ENCODE data around the gene ACTG1. TPM values are rescaled to one million over a fixed set of nuclear protein-coding genes. Genes with fewer than 3 reads are reported as not detected.

The ACTG1 gene
- total and polyA plus RNA-seq, 2 of the 13 experiments (the other 11 are each of a cell fraction or from before 2014, with no cell fraction given), result 973 to 1,138 TPM

GRCh38 chr17:81503619-81504018 is 9.0 kb downstream of the ACTG1 start:
- no peak overlapping the region for H3K27ac ChIP-seq (ENCODE audit: extremely low read length, insufficient read depth, low read length)
- no peak overlapping the region for H3K4me3 ChIP-seq (replicated peaks in 1 of 3; ENCODE audit: insufficient read depth in 1 of 3, low read depth in 2 of 3, low read length in 3 of 3)
- no TSS peak for BruUV-seq (replicated peaks)
- peaks cover 4 to 21% of the 10 kb centered on the region in 2 experiments for H3K27me3 ChIP-seq (ENCODE audit: control insufficient read depth in 1 of 2, insufficient read depth in 2 of 2, low read length in 2 of 2)
- in situ Hi-C loops (cut with HindIII; ENCODE audit: extremely low pct_ligation_motif_present, low pct_unique_long_range_greater_than_20kb) (no loop called here), intact Hi-C loops (cut with micrococcal nuclease; ENCODE audit: unreplicated experiment) (no loop called here)
- H3K4me2 ChIP-seq (ENCODE audit: low read depth, low read length), result no peak overlapping the region
- no peak overlapping the region for H3K9ac ChIP-seq (ENCODE audit: insufficient read depth, low read depth, low read length)
- TF ChIP-seq, protein P1, sequence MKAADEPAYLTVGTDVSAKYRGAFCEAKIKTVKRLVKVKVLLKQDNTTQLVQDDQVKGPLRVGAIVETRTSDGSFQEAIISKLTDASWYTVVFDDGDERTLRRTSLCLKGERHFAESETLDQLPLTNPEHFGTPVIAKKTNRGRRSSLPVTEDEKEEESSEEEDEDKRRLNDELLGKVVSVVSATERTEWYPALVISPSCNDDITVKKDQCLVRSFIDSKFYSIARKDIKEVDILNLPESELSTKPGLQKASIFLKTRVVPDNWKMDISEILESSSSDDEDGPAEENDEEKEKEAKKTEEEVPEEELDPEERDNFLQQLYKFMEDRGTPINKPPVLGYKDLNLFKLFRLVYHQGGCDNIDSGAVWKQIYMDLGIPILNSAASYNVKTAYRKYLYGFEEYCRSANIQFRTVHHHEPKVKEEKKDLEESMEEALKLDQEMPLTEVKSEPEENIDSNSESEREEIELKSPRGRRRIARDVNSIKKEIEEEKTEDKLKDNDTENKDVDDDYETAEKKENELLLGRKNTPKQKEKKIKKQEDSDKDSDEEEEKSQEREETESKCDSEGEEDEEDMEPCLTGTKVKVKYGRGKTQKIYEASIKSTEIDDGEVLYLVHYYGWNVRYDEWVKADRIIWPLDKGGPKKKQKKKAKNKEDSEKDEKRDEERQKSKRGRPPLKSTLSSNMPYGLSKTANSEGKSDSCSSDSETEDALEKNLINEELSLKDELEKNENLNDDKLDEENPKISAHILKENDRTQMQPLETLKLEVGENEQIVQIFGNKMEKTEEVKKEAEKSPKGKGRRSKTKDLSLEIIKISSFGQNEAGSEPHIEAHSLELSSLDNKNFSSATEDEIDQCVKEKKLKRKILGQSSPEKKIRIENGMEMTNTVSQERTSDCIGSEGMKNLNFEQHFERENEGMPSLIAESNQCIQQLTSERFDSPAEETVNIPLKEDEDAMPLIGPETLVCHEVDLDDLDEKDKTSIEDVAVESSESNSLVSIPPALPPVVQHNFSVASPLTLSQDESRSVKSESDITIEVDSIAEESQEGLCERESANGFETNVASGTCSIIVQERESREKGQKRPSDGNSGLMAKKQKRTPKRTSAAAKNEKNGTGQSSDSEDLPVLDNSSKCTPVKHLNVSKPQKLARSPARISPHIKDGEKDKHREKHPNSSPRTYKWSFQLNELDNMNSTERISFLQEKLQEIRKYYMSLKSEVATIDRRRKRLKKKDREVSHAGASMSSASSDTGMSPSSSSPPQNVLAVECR (CRISPR knock-in tag; IDR thresholded peaks at IDR 0.05; ENCODE audit: borderline replicate concordance), result no peak
- TF ChIP-seq KDM4B (CRISPR knock-in tag; IDR thresholded peaks at IDR 0.05) (no peak), BRD4 (CRISPR knock-in tag; IDR thresholded peaks at IDR 0.05) (no peak), ISL2 (CRISPR knock-in tag; IDR thresholded peaks at IDR 0.05) (no peak), ZNF333 (CRISPR knock-in tag; IDR thresholded peaks at IDR 0.05; ENCODE audit: borderline replicate concordance) (no peak), HOXD1 (CRISPR knock-in tag; IDR thresholded peaks at IDR 0.05) (no peak), HOXA5 (CRISPR knock-in tag; IDR thresholded peaks at IDR 0.05) (no peak), ZNF616 (CRISPR knock-in tag; IDR thresholded peaks at IDR 0.05; ENCODE audit: low read depth) (no peak), ZNF256 (CRISPR knock-in tag; conservative IDR thresholded peaks at IDR 0.05) (no peak), MZF1 (CRISPR knock-in tag; IDR thresholded peaks at IDR 0.05; ENCODE audit: borderline replicate concordance) (no peak)
- TF ChIP-seq, protein P2, sequence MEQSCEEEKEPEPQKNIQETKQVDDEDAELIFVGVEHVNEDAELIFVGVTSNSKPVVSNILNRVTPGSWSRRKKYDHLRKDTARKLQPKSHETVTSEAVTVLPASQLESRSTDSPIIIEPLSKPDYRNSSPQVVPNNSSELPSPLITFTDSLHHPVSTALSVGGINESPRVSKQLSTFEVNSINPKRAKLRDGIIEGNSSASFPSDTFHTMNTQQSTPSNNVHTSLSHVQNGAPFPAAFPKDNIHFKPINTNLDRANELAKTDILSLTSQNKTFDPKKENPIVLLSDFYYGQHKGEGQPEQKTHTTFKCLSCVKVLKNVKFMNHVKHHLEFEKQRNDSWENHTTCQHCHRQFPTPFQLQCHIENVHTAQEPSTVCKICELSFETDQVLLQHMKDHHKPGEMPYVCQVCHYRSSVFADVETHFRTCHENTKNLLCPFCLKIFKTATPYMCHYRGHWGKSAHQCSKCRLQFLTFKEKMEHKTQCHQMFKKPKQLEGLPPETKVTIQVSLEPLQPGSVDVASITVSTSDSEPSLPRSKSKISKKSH (CRISPR knock-in tag; IDR thresholded peaks at IDR 0.05; ENCODE audit: borderline replicate concordance), result no peak
- H3K36me3 ChIP-seq (replicated peaks in 1 of 2; ENCODE audit: control insufficient read depth in 1 of 2, insufficient read depth in 2 of 2, low read length in 2 of 2), result no peaks in the 10 kb centered on the region
- no peak for ATAC-seq
- ChIA-PET CTCF (ENCODE audit: low intra/inter-chr PET ratio, low total read pairs) (no interaction called here), POLR2A (interaction anchor here (1.6 kb wide), 1 partner anchor 9 kb away, joined by 7 read pairs; the partner anchor contains the start of gene ACTG1)
- no peak overlapping the region for H2AFZ ChIP-seq (ENCODE audit: low read length)
- peaks cover 20% of the 10 kb centered on the region for H3K4me1 ChIP-seq (ENCODE audit: insufficient read depth, low read length)
- H3K79me2 ChIP-seq (ENCODE audit: insufficient read depth, low read length), result no peaks in the 10 kb centered on the region
- no peak for DNase-seq (ENCODE audit: low spot score)
- H3K9me3 ChIP-seq (ENCODE audit: low read length), result no peaks in the 10 kb centered on the region
- no peak for FAIRE-seq
- peaks cover 4% of the 10 kb centered on the region; the same call in 1 of the 2 replicates for H4K20me1 ChIP-seq (ENCODE audit: insufficient read depth, low read length)
